Neural cell (in vitro differentiated cells): ENCODE results near the gene NOC4L. TPM values are rescaled to one million over a fixed set of nuclear protein-coding genes. Genes with fewer than 3 reads are reported as not detected.

ENCODE experiments used
- H2AFZ ChIP-seq: fragments of 200-600, 300-800 bp; sonication (generic), shearing (Covaris generic); 2 replicates; pipeline ENCODE4 v1.6.0; 2014; ENCODE audit warnings: low read depth, mild to moderate bottlenecking, antibody characterized with exemption, low read length, moderate library complexity
- H3F3A ChIP-seq: fragments of 200-600 bp; shearing (Covaris generic); 2 replicates; pipeline ENCODE4 v1.6.1; 2016; ENCODE audit warnings: mild to moderate bottlenecking, moderate library complexity, mixed read lengths, antibody characterized with exemption, low read length; ENCODE audit not compliant: insufficient read depth, poor library complexity, severe bottlenecking
- H3K27ac ChIP-seq: fragments of 200-600, 300-800 bp; sonication (generic), shearing (Covaris generic); 2 replicates; pipeline ENCODE4 v1.5.1; 2014; ENCODE audit warnings: mild to moderate bottlenecking, low read length, moderate library complexity
- H3K27me3 ChIP-seq: fragments of 300-800, 200-600 bp; sonication (generic), shearing (Covaris generic); 2 replicates; pipeline ENCODE4 v1.6.0; 2014; ENCODE audit warnings: mild to moderate bottlenecking, low read depth, low read length, moderate library complexity; ENCODE audit not compliant: insufficient read depth
- H3K36me3 ChIP-seq: fragments of 300-800, 200-600 bp; sonication (generic), shearing (Covaris generic); 2 replicates; pipeline ENCODE4 v1.5.1; 2014; ENCODE audit warnings: mild to moderate bottlenecking, antibody characterized with exemption, low read length, moderate library complexity; ENCODE audit not compliant: insufficient read depth
- H3K4me2 ChIP-seq: fragments of 300-800, 200-600 bp; sonication (generic), shearing (Covaris generic); 2 replicates; pipeline ENCODE4 v1.6.0; 2014; ENCODE audit warnings: mild to moderate bottlenecking, low read length
- H3K4me3 ChIP-seq: fragments of 300-800, 200-600 bp; sonication (generic), shearing (Covaris generic); 2 replicates; pipeline ENCODE4 v1.5.1; 2014; ENCODE audit warnings: mild to moderate bottlenecking, low read length, moderate library complexity
- H3K79me2 ChIP-seq: fragments of 200-600 bp; shearing (Covaris generic); replicated peaks from 2 replicates; pipeline ENCODE4 v1.6.0; 2014; ENCODE audit warnings: mild to moderate bottlenecking, low read length, moderate library complexity; ENCODE audit not compliant: insufficient read depth
- H3K9ac ChIP-seq: fragments of 300-800, 200-600 bp; sonication (generic), shearing (Covaris generic); 2 replicates; pipeline ENCODE4 v1.6.1; 2016; ENCODE audit warnings: mild to moderate bottlenecking, low read length, mixed read lengths
- H3K9me2 ChIP-seq: fragments of 200-600 bp; shearing (Covaris generic); 2 replicates; pipeline ENCODE4 v1.6.1; 2016; ENCODE audit warnings: mild to moderate bottlenecking, low read length, mixed read lengths; ENCODE audit not compliant: insufficient read depth
- H3K9me3 ChIP-seq: fragments of 200-600, 300-800 bp; sonication (generic), shearing (Covaris generic); 2 replicates; pipeline ENCODE4 v1.6.1; 2016; ENCODE audit warnings: mild to moderate bottlenecking, mixed run types, low read length, moderate library complexity, mixed read lengths
- H4K20me1 ChIP-seq: fragments of 200-600 bp; shearing (Covaris generic); 2 replicates; pipeline ENCODE4 v1.6.1; 2016; ENCODE audit warnings: mild to moderate bottlenecking, mixed run types; ENCODE audit not compliant: insufficient read depth
- EP300 ChIP-seq: fragments of 450-650 bp; conservative IDR thresholded peaks from 2 replicates; pipeline ENCODE4 v1.6.1; 2014; ENCODE audit warnings: antibody characterized with exemption, mild to moderate bottlenecking, moderate library complexity; ENCODE audit not compliant: poor library complexity, severe bottlenecking
- EZH2 ChIP-seq: fragments of 200-600, 300-800 bp; shearing (Covaris generic), sonication (generic); IDR thresholded peaks from 2 replicates; pipeline ENCODE4 v1.6.1; 2014; ENCODE audit warnings: antibody characterized with exemption, low read length, borderline replicate concordance, mild to moderate bottlenecking; ENCODE audit not compliant: insufficient read depth, poor library complexity, severe bottlenecking
- POLR2AphosphoS5 ChIP-seq: IDR thresholded peaks from 2 replicates; pipeline ENCODE4 v1.6.1; 2012
- RAD21 ChIP-seq: fragments of 450-650 bp; conservative IDR thresholded peaks from 2 replicates; pipeline ENCODE4 v1.6.1; 2014; ENCODE audit warnings: antibody characterized with exemption, mild to moderate bottlenecking, moderate library complexity
- REST ChIP-seq: IDR thresholded peaks from 2 replicates; pipeline ENCODE4 v1.6.1; 2012; ENCODE audit warnings: borderline replicate concordance
- TAF1 ChIP-seq: IDR thresholded peaks from 2 replicates; pipeline ENCODE4 v1.6.1; 2012; ENCODE audit warnings: low read depth
- polyA plus RNA-seq: library from polyadenylated mRNA; depleted of rRNA; stranded (reverse); fragments of >200 nt; gene quantifications from 2 replicates; pipeline ENCODE4 v1.2.3, GENCODE V29; 2014
- TF ChIP-seq, protein P1 (sequence below): fragments of 450-650 bp; IDR thresholded peaks from 2 replicates; pipeline ENCODE4 v1.5.1; 2014; ENCODE audit warnings: antibody characterized with exemption, mild to moderate bottlenecking, moderate library complexity; ENCODE audit not compliant: poor library complexity, severe bottlenecking

The NOC4L gene
- polyA plus RNA-seq, 1 donor from 2014 or later = 26.9 TPM

DNA sequence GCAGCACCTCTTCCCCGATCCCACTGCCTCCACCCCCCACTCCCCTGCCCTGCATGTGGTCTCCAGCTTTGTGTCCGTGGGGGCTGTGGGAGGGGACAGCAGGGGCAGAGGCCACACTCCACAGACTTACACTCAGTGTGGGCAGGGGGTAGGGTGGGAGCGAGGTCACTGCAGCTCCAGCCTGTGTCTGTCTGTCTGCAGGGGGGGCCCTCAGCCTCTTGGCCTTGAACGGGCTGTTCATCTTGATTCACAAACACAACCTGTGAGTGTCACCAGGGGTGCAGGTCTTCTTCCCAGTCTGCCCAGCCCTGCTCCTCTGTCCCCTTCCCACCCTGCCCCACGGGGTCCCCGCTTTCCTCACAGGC, 6.5 kb downstream of the NOC4L start (continued):
- no peak for TF ChIP-seq REST
- TF ChIP-seq EZH2 = no peak

DNA sequence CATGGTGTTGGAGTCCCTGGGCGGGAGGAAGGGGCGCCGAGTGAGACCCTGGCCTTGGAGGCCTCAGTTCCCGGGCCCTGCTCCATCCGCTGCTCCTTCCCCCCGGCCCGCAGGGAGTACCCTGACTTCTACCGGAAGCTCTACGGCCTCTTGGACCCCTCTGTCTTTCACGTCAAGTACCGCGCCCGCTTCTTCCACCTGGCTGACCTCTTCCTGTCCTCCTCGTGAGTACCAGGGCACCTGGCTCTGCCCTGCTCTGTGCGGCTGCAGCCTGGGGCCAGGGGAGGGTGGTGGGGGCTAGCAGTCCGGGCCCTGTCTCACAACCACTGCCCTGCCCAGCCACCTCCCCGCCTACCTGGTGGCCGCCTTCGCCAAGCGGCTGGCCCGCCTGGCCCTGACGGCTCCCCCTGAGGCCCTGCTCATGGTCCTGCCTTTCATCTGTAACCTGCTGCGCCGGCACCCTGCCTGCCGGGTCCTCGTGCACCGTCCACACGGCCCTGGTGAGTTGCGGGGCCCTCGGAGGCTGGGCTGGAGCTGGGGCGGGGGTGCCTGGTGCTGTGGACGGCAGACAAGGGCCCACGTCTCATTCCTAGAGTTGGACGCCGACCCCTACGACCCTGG, 7.0 kb downstream of the NOC4L start:
- H3K9me3 ChIP-seq = no peaks in the 10 kb centered on the region
- H3K9ac ChIP-seq = no peak overlapping the region
- no peak overlapping the region for H3K27ac ChIP-seq
- no peak overlapping the region for H2AFZ ChIP-seq
- H3K4me3 ChIP-seq = no peak overlapping the region
- no peaks in the 10 kb centered on the region for H3K36me3 ChIP-seq
- H3K27me3 ChIP-seq = no peaks in the 10 kb centered on the region
- no peaks in the 10 kb centered on the region for H3K9me2 ChIP-seq
- no peak for TF ChIP-seq EP300
- H3F3A ChIP-seq = no peaks in the 10 kb centered on the region
- H3K79me2 ChIP-seq = peaks cover 5% of the 10 kb centered on the region
- no peak overlapping the region for H3K4me2 ChIP-seq
- H4K20me1 ChIP-seq = no peaks in the 10 kb centered on the region

DNA sequence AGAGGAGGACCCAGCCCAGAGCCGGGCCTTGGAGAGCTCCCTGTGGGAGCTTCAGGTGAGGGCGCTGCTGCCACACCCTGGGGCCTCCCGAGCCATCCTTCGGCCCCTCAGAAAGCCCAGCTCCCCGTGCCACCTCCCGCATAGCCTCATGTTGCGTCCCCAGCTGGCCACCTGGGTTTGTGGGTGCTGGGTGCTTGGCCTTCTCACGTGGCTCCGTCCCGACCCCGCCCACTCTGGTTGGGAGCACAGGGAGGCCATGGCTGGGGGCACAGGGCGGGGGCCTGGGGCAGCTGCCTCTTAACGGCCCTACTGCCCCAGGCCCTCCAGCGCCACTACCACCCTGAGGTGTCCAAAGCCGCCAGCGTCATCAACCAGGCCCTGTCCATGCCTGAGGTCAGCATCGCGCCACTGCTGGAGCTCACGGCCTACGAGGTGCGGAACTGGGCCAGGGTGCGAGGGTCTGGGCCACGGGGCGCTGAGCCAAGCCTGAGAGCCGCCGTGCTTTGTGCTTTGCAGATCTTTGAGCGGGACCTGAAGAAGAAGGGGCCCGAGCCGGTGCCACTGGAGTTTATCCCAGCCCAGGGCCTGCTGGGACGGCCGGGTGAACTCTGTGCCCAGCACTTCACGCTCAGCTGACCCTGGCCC, 7.6 kb downstream of the NOC4L start:
- Histone ChIP-seq H3K9me2 (no peaks in the 10 kb centered on the region), H3K4me2 (no peak overlapping the region), H4K20me1 (no peaks in the 10 kb centered on the region), H2AFZ (no peak overlapping the region), H3K9ac (no peak overlapping the region), H3K4me3 (no peak overlapping the region), H3K9me3 (no peaks in the 10 kb centered on the region), H3K36me3 (no peaks in the 10 kb centered on the region), H3K27me3 (no peaks in the 10 kb centered on the region), H3F3A (no peaks in the 10 kb centered on the region), H3K27ac (no peak overlapping the region), H3K79me2 (peaks cover under 1% of the 10 kb centered on the region)
- TF ChIP-seq RAD21 (no peak), EZH2 (no peak), POLR2AphosphoS5 (no peak), REST (no peak), TAF1 (no peak)
- TF ChIP-seq, protein P1, sequence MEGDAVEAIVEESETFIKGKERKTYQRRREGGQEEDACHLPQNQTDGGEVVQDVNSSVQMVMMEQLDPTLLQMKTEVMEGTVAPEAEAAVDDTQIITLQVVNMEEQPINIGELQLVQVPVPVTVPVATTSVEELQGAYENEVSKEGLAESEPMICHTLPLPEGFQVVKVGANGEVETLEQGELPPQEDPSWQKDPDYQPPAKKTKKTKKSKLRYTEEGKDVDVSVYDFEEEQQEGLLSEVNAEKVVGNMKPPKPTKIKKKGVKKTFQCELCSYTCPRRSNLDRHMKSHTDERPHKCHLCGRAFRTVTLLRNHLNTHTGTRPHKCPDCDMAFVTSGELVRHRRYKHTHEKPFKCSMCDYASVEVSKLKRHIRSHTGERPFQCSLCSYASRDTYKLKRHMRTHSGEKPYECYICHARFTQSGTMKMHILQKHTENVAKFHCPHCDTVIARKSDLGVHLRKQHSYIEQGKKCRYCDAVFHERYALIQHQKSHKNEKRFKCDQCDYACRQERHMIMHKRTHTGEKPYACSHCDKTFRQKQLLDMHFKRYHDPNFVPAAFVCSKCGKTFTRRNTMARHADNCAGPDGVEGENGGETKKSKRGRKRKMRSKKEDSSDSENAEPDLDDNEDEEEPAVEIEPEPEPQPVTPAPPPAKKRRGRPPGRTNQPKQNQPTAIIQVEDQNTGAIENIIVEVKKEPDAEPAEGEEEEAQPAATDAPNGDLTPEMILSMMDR = no peak
